GM18507 (cell line): ENCODE measurements around the gene SLC7A1.

Experiments
- DNase-seq: peaks from one replicate; pipeline ENCODE4 v3.0.0; 2011; ENCODE audit warnings: low read depth; ENCODE audit not compliant: insufficient read length; ENCODE audit errors: extremely low spot score
- FAIRE-seq: peaks from 2 replicates; lab custom pipeline; 2011; peaks lifted over from hg19 to GRCh38; lab: Jason Lieb, UNC

Gene SLC7A1

GRCh38 chr13:29535663-29536655 lies 59.5 kb downstream of the SLC7A1 start:
- no peak for FAIRE-seq
- DNase-seq = no peak

DNA sequence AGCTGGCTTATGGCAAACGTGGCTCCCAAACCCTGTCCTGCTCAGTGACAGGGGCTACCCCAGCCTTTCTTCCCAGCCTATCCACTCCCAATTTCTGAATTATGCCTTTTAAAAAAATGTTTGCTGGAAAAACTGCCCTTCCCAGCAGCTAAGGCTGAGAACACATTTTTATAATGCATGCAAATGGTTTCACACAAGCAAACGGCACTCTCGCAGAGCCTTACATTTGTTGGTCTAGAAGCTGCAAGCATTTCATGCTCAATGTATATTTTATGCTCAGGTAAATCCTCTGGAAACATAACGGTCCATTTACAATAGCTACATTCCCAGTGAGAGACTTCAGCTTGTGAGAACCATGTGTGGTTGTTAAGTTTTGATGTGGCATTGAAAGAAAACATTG lies 61.4 kb downstream of the SLC7A1 start:
- FAIRE-seq = no peak
- no peak for DNase-seq

DNA sequence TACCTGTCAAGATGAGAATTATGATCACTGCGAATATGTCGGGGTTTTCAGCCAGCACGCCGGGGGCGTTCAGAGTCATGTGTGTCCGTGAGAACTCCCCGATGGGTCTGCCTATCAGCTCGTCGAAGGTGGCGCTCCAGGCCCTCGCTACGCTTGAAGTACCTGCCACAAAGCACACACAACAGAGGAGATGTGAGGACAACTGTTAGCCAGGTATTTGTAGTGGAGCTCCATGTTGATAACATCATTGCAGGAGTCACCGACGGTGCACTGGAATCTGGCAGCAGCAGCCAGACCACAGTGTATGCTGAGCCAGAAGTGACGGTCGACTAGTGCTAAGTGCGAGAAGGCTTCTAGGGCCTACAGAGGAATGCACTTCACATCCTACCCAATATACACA lies 62.7 kb downstream of the SLC7A1 start:
- FAIRE-seq (no peak), DNase-seq (no peak)

DNA sequence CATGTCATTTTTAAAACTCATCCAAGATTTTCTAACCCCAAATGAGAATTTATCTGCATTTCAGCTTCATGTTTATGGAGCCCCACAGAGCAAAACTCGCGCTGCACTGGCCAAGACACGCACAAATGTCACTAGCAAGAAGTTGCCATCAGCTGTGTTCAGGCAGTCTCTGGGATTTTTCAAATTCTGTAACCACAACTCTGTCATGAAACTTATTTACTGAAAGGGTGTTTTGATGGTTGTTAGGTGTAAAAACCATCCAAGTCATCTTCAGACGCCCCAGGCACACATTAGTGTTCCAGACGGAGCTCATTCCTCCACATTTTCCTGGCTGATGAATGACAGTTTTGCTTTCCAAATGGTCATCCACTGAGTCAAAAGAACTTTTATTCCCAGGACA lies 63.4 kb downstream of the SLC7A1 start:
- DNase-seq (no peak), FAIRE-seq (no peak)

DNA sequence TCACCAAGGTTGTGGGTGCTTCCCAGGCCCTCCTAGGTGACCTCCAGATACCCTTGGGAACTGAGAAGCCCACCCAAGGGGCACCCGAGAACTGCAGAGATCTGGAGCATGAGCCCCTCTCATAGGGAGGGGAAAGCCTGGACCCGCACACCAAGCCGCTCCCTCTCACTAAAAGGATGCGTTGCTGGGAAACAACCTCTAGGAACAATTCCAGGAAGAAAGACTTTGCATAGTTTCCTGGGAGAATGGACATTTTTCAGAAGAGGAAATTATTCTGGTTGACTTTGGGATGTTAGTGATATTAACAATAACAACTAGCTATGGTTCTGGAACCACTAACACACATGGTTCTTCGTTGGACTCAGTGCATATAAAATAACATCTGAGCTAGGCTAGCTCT lies 64.6 kb downstream of the SLC7A1 start:
- DNase-seq (no peak), FAIRE-seq (no peak)

- no peak for FAIRE-seq
Measured at GRCh38 chr13:29529754-29530153, 65.7 kb downstream of the SLC7A1 start.

DNA sequence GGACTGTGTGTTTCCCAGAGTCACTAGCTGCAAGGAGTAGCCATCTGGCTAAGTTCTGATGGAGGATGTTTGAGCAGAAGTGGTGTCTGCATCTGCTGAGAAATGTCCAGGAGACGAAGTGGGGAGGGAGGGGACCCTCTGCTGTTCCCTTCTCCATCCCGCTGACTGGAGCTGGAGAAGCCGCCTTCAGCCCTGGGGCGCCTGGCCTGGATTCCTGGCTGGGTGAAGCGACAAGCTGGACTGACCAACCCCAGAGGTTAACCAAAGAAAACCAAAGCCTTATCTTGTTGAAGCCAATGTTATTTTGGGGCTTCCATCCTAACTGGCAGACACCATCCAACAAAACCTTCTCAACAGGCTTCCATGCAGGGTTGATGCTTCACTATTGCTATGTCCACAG lies 67.6 kb downstream of the SLC7A1 start:
- no peak for FAIRE-seq
- DNase-seq = no peak

More at GRCh38 chr13:29529754-29530153, 65.7 kb downstream of the SLC7A1 start:
- DNase-seq = no peak

GRCh38 chr13:29527511-29527910 lies 68.0 kb downstream of the SLC7A1 start:
- DNase-seq (no peak), FAIRE-seq (no peak)

- FAIRE-seq (no peak), DNase-seq (no peak)
Measured at GRCh38 chr13:29526741-29527140, 68.7 kb downstream of the SLC7A1 start.

GRCh38 chr13:29525757-29526156 lies 69.7 kb downstream of the SLC7A1 start:
- no peak for DNase-seq
- no peak for FAIRE-seq

DNA sequence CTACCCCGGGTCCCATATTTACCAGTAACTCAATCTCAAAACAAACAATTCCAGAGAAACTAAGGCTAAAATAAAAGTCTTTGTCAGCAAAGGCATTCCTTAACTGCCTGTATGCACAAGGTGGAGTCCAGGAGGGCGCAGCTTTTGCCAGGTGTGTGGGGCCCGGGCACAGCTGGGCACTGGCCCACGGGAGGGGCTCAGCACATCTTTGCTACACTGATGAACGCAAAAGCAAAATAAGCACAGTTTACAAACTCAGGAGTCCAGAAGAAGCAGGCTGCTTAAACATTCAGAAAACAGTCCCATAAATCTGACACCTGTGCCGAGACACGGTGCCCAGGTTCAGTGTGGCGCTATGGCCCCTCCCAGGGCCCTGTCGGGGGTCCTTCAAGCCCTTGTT lies 70.8 kb downstream of the SLC7A1 start:
- no peak for FAIRE-seq
- DNase-seq = no peak

GRCh38 chr13:29524176-29524575 lies 71.3 kb downstream of the SLC7A1 start:
- FAIRE-seq (no peak), DNase-seq (no peak)

DNA sequence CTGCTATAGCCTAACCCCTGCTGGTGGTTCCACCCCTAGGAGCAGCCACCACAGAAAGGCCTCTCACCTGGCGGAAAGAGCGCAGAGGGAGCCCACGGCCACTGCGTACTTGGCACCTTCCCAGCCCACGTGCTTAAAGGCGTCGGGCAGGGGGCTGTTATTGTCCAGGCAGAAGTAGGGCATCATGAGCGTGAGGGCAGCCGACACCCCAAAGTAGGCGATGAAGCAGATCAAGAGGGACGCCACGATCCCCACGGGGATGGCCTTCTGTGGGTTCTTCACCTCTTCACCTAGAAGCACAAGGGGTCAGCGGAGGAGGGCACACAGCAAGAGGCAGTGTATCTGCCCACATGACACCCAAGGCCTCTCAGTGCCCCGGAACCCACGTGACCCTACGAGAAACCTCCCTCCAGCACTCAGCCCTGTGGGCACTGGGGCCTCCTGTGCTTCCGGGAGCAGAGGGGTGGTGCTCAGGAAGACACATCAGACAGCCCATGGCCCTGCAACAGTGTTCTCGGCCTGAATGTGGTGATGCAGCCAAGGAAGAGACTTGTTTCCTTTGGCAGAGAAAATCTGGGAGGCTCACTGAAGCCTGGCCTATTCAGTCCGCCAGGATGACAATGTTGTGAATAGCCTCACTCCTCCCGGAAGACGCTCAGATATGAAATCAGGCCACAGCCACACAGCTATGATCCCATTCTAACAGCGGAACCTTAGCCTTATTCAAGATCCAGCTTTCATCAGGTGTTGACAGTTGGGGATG lies 72.1 kb downstream of the SLC7A1 start:
- FAIRE-seq = no peak
- DNase-seq = no peak

GRCh38 chr13:29522044-29522685 lies 73.3 kb downstream of the SLC7A1 start:
- DNase-seq (no peak), FAIRE-seq (no peak)

DNA sequence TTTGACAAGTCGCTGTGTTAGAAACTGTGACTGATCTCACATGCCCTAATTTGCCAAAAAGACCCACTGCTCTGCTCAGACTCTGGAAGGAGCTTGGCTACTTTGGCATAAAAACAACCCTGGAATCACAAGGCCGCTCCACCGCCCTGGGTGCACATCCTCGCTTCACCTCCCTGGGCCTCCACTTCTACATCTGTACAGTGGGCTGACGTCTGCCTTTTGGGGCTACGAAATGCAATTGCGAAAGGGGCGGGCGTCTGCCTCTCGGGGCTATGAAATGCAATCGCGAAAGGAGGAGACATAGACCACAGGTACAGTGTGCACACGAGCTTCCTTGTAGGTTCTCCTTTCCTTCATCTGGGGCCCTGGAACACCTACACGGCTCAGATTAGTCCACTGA lies 74.2 kb downstream of the SLC7A1 start:
- DNase-seq (no peak), FAIRE-seq (no peak)

- DNase-seq (no peak), FAIRE-seq (no peak)
Measured at GRCh38 chr13:29520671-29521070, 74.8 kb downstream of the SLC7A1 start.

DNA sequence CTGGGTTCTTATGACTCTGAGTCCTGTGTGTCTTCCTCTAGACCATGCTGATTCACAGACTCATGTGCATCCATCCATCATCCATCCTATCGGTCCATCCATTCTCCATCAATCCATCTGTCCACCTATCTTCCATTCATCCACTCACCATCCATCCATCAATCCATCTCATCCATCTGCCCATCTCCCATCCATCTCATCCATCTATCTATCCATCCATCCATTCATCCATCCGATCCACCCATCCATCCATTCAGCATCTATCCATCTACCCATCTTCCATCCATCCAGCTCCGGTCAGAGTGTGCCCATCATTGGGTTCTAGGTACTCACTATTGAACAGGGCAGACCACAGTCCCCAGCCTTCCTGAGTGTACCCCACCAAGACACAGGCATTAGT lies 75.6 kb downstream of the SLC7A1 start:
- no peak for DNase-seq
- no peak for FAIRE-seq

DNA sequence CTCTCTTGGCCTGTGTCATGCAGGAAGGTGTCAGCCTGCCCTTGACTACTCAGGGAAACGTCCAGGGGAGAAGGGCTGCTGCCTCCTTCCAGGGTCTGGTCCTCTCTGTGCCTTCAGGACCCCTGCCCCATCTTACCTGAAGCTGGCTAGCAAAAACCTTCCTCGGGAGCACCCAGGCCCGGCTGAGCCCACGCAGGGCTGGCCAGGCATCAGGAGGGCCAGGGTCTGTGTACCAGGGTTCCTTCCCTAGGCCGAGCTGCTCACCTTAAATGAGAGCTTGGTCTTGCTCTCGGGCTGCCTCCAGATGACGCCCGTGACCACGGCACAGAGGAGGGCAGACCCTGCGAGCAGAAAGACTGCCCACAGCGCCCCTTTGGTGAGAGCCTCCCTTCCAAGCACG lies 78.6 kb downstream of the SLC7A1 start:
- FAIRE-seq (no peak), DNase-seq (no peak)

- FAIRE-seq (no peak), DNase-seq (no peak)
Measured at GRCh38 chr13:29516012-29516411, 79.5 kb downstream of the SLC7A1 start.

GRCh38 chr13:29515372-29515771 lies 80.1 kb downstream of the SLC7A1 start:
- DNase-seq (no peak), FAIRE-seq (no peak)
